Suprapubic skin (tissue), 4 donors: ENCODE measurements around the gene CDH13.

ENCODE experiments used
- EP300 ChIP-seq: sonication (generic); formaldehyde crosslinking; IDR thresholded peaks from one replicate; pipeline ENCODE4 v1.6.1; 2017; ENCODE audit warnings: antibody characterized with exemption
- POLR2AphosphoS5 ChIP-seq, 3 donors: sonication (generic); formaldehyde crosslinking; IDR thresholded peaks; one replicate each; pipeline ENCODE4 v1.6.1; 2017; ENCODE audit warnings: antibody characterized with exemption in 3 of 3
- TF ChIP-seq, protein P1 (sequence below), 2 donors: fragments of 200-600 bp in 1 of 2; fragments of 450-650 bp in 1 of 2; sonication (generic) in 1 of 2; IDR thresholded peaks; one replicate each; pipeline ENCODE4 v1.5.1; 2016 to 2019; ENCODE audit warnings: antibody characterized with exemption in 2 of 2, mild to moderate bottlenecking in 1 of 2, moderate library complexity in 1 of 2

DNA sequence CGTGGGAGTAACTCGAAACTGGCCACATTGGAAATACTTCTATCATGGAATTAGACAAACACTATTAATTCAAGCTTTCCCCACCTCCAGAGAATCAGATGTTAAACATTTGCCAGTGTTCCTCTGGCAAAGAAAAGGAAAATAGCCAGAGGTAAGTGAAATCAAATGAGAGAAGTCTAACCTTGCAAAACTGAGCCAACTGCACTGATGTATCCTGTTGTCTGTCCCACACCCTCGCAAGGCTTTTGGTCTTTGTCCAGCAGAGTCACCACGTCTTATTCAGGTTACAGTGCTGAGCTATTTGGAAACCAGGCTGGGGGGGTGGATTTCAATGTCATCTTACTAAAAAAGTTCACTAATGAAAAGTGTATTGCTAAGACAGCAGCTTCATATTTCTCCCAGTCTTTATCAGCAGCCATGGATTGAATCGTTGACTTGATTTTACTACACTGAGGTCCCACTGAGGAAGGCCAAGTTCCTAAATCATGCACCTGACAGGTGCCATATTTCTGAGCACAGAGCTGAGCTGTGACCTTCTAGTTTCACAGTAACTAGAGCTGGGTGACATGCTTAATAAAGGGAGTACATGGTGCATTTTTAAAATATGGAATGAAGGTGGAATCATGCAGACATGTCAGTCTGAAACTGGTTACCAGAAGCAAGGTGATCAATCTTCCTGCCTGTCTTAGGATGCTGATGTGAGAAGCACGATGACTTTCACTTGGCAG lies 1095.9 kb downstream of the CDH13 start:
- TF ChIP-seq, protein P1, sequence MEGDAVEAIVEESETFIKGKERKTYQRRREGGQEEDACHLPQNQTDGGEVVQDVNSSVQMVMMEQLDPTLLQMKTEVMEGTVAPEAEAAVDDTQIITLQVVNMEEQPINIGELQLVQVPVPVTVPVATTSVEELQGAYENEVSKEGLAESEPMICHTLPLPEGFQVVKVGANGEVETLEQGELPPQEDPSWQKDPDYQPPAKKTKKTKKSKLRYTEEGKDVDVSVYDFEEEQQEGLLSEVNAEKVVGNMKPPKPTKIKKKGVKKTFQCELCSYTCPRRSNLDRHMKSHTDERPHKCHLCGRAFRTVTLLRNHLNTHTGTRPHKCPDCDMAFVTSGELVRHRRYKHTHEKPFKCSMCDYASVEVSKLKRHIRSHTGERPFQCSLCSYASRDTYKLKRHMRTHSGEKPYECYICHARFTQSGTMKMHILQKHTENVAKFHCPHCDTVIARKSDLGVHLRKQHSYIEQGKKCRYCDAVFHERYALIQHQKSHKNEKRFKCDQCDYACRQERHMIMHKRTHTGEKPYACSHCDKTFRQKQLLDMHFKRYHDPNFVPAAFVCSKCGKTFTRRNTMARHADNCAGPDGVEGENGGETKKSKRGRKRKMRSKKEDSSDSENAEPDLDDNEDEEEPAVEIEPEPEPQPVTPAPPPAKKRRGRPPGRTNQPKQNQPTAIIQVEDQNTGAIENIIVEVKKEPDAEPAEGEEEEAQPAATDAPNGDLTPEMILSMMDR (IDR thresholded peaks at IDR 0.05): no peak
- TF ChIP-seq POLR2AphosphoS5 (IDR thresholded peaks at IDR 0.05) (no peak), EP300 (no peak)
